ENCODE data around the gene LHFPL4.
"Not testable (repeated sequence)": the region's sequence is repeated elsewhere in the genome, so short reads cannot be mapped to it uniquely, and the experiment has no call there.

Gene LHFPL4

DNA sequence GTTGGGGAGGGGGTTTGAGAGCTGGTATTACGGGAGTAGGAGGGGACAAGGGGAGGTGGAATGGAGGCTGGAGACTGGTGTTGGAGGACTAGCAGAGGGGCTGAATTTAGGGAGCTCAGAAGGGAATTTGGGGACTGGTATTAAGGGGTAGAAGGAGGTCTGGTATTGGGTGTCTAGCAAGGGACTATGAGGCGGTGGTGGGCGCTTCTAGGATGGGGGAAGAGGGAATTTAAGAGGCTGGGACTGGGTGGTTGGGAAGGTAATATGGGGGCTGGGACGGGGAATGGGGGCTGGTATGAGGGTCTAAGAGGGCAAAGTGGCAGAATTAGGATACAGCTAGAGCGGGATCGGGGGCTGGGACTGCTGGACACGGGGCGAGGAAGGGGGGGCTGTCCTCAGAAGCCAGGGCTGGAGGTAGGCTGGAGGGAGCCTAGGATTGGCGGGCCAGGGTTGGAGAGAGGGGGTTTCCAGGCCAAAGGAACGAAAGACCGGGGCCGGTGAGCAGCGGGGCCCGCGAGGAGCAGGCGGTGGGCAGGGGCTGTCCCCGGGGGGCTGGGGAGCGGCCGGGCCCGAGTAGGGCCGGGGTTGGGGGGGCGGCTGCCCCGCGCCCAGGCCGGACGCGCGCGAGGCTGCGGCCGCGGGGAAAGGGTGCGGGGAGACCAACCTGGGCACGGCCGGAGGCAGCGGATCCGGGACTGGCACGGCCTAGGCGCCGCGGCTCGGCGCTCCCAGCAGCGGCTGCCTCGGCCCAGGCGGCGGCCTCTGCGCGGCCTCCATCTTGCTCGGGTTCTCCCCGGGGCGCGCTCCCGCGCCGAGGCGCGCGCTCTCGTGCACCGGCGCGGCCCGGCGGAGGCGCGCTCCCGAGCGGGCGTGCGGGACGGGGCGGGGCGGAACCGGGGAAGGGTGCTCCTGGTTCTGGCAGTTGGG, at the start of gene LHFPL4:
LHFPL4 (minus strand) TSS at position 802 of the 927 bp plus-strand sequence. CDS start 1,143 bp downstream, outside the sequence.
- no peak for DNase-seq (ENCODE audit: low spot score)

DNA sequence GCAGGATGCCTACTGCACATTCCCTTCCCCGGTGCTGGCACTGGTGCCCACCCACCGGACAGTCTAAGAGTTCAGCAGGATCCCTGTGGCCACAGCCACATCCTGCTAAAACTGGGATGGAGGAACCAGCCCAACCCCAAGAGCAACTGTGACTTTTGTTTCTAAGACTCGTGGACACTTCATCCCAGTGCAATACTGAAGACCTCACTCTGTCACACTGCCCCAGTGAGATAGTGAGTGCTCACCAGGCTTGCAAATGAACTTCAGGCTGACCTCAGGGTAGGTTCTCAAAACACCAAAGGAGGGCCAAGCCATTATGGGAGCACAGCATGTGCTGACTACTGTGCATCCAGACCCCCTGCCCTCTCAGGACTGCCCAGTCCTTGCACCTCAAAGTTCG, 49.0 kb upstream of the LHFPL4 start:
- no peak for DNase-seq (ENCODE audit: low spot score)

DNA sequence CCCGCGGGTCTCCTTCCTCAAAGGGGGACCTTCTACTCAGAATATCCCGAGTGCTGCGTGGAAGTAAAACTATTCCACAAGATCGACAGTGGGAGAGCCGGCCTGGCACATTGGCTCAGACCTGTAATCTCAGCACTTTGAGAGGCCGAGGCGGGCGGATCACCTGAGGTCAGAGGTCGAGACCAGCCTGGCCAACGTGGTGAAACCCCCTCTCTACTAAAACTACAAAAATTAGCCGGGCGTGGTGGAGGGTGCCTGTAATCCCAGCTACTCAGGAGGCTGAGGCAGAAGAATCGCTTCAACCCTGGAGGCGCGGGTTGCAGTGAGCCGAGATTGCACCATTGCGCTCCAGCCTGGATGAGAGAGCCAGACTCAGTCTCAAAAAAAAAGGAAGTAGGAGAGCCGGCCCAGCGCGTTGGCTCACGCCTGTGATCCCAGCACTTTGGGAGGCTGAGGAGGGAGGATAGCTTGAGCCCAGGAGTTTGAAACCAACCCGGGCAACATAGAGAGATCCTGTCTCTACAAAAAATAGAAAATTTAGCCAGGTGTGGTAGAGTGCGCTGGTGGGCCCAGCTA, 47.5 kb upstream of the LHFPL4 start:
- DNase-seq (ENCODE audit: low spot score) = not testable (repeated sequence)

DNA sequence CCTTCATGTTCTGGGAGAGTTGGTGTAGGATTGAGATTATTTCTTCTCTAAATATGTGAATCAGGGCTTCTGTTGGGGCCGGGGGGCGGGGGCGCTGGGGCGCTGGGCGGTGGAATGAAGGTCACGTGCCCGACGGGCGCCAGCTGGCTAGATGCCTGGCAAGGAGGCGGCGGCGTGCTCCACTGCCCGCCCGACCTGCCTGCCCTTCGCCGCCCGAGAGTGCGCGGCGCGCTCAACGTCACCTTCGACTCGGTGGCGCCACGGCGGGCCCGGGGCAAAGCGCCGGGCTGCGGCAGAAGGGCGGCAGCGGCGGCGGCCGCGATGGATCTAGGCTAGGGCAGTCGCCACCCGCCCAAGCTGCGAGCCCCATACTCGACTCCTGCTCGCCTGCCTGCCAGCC, 47.0 kb upstream of the LHFPL4 start:
- DNase-seq (ENCODE audit: low spot score) = peak; percentile 2

DNA sequence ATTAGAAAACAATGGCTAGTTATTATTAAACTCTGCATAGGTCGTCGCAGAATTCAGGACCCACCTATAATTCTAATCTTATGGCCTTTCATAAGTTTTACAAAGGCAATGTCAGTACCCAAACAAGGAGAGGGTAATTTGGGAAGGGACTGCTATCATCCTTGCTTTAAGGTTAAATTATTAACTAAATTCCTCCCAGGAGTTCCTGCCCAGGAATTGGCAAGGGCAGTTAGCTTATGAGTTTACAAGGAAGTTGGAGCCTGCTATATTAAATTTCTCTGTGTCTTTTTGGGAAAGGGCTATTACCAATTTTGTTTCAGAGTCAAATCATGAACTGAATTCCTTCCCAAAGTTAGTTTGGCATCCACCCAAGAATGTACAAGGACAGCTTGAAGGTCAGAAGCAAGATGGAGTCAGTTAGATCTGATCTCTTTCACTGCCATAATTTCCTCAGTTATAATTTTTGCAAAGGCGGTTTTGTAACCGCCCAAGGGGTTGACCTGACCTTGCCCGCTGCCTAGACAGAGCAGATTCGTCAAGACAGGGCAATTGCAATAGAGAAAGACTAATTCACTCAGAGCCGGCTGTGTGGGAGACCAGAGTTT, 45.3 kb upstream of the LHFPL4 start:
- DNase-seq (ENCODE audit: low spot score) = no peak

DNA sequence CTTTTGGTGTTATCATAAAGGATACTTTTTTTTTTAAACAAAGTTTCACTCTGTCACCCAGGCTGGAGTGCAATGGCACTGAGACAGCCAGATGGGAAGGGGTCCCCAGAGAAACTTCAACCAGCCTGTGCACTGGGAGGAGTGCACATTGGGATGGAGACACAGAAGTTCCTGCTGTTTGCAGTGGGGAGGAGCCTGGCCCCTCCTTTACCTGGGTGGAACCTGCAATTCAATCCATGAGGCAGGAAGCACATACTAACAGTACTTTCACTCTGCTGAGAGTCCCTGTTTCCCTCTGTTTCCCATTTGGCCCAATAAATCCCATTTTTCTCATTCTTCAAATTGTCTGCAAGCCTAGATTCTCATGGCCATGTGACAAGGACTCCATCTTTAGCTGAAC, 42.3 kb upstream of the LHFPL4 start:
- DNase-seq (ENCODE audit: low spot score) = no peak

DNA sequence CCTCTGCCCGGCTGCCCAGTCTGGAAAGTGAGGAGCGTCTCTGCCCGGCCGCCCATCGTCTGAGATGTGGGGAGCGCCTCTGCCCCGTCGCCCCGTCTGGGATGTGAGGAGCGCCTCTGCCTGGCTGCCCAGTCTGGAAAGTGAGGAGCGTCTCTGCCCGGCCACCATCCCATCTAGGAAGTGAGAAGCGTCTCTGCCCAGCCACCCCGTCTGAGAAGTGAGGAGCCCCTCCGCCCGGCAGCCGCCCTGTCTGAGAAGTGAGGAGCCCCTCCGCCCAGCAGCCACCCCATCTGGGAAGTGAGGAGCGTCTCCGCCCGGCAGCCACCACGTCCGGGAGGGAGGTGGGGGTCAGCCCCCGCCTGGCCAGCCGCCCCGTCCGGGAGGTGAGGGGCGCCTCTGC, 38.2 kb upstream of the LHFPL4 start:
- not testable (repeated sequence) for DNase-seq (ENCODE audit: low spot score)

DNA sequence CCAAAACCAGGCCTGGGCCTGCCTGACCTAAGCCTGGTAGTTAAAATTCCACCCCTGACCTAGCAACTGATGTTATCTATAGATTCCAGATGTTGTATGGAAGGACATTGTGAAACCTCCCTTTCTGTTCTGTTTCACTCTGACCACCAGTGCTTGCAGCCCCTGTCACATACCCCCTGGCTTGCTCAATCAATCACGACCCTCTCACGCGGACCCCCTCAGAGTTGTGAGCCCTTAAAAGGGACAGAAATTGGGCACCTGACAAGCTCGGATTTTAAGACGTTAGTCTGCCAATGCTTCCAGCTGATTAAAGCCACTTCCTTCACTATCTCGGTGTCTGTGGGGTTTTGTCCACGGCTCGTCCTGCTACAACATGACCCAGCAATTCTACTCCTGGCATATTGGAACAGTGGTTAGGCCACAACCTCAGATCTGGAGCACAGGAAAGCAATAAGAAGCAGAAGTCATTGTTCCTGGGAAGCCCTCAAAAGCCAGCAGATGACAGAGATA, 36.7 kb upstream of the LHFPL4 start:
- no peak for DNase-seq (ENCODE audit: low spot score)

DNA sequence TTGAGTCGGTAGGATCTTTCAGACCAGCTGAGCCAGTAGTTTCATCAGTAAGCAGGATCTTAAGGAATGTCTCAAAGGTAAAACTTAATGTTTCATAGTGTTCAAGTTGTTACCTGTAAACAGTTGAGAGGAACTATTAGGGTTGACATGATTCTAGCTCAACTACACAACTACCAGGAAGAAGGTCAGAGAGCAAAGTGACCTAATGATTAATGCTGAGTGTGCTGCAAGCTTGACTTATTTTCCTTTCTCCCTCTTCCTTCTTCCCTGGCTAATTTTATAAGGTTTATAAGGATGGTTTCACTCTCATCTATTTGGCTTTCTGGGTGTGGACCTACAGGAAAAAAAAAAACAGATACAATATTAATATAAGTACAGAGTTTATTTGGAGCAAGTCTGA, 30.2 kb upstream of the LHFPL4 start:
- DNase-seq (ENCODE audit: low spot score) = no peak

DNA sequence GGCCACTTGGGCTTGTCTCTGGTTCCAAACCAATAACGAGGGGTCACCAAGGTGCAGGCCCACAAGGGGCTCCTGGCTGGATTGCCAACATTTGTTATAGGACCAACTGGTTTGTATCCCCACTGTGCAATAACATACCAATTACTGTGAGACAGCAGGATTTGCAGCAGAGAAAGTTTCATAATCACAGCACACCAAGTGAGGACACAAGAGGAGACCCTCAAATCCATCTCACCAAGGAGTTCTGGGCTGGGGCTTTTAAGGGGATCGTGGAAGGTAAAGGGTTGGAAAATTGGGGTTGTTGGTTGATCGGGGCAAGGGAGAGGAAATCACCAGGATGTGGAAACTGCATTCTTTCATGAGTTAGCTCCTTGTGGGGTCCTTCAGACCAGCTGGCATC, 29.7 kb upstream of the LHFPL4 start:
- no peak for DNase-seq (ENCODE audit: low spot score)

DNA sequence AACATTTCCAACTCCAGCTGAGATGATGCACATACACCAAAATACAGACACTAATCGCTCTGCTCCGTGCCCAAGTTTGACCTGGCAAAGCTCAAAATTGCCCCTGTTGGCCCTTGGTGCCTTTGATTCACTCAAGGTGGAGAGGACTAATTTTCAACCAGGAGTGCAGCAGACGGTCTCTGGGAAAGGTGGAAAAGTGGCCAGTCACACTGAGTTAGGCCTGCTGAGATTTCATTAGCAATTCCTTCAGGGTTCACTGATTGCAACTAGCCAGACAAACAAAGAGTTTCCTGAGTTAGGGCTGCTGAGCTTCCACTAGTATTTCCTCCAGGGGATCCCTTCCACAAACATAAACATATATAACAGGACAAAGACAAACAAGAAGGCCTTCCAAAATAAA, 28.7 kb upstream of the LHFPL4 start:
- DNase-seq (ENCODE audit: low spot score) = no peak

DNA sequence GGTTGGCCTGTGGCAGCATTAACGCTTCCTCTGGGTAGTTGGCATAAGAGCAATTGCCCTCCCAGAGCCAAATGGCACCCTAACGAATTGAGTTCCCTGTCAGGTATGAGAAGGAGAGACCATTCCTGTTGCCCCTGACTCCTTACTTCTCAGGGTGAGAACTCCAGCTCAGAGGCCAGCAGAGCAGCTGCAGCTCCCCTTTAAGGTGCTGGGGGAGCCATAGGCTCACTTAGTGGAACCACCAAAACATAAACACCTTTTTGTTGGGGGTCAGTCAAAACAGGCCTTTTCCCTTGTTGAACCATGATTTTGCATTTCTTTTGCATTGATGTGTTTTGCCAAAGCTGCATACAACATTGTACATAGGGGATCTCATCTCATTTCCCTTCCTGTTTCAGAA, 28.1 kb upstream of the LHFPL4 start:
- no peak for DNase-seq (ENCODE audit: low spot score)

DNA sequence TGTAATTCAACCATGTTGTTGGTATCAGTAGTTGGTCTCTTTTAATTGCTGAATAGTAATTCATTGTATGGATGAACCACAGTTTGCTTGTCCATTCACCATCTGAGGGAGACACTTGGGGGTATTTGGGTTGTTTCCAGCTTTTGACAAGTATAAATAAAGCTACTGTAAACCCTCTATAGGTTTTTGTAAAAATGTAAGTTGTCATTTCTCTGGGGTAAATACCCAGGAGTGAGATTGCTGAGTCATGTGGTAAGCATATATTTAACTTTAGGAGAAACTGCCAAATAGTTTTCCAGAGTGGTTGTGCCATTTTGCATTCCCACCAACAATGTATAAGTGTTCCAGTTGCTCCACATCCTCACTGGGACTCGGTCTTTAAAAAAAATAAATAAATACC, 15.4 kb upstream of the LHFPL4 start:
- no peak for DNase-seq (ENCODE audit: low spot score)

DNA sequence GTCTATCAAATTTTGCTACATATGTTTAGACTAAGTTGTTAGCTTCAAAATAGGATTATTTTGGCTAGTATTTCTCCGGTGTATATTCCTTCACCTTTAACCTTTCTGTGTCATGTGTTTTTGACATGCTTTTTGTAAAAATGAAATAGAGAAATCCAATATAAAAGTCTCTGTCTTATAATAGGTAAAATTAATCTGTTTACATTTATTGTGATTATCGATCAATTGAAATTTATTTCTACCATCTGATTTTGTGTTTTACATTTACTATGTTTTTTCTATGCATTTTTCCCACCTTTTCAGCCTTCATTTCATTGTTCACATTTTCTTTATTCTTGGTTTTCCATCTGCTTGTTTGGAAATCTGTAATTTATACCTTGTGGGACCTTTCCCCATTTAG, 11.7 kb upstream of the LHFPL4 start:
- DNase-seq (ENCODE audit: low spot score) = no peak

DNA sequence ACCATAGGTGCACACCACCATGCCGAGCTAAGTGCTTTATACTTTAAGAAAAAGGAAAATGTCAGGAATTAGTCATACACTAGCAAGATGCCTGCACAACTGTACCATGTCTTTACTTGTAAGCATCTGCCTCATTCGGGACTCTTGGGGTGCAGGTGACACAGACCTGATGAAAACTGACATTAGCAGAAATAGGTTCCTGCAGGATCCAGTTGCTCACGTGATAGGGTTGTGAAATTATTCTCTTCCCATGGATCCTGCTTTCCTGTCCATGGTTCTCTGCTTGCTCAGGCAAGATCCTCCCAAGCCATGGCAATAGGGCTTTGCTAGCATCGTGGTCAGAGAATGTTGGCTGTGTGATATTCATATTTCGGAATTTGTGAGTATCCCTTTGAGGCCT, 10.2 kb upstream of the LHFPL4 start:
- DNase-seq (ENCODE audit: low spot score) = no peak

DNA sequence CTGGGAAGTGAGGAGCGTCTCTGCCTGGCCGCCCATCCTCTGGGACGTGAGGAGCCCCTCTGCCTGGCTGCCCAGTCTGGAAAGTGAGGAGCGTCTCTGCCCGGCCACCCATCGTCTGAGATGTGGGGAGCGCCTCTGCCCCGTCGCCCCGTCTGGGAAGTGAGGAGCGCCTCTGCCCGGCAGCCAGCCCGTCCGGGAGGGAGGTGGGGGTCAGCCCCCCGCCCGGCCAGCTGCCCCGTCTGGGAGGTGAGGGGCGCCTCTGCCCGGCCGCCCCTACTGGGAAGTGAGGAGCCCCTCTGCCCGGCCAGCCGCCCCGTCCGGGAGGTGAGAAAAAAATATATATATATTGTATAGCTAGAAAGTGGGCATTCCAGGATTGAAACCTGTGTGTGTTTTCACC, 6.4 kb upstream of the LHFPL4 start:
- DNase-seq (ENCODE audit: low spot score) = not testable (repeated sequence)

DNA sequence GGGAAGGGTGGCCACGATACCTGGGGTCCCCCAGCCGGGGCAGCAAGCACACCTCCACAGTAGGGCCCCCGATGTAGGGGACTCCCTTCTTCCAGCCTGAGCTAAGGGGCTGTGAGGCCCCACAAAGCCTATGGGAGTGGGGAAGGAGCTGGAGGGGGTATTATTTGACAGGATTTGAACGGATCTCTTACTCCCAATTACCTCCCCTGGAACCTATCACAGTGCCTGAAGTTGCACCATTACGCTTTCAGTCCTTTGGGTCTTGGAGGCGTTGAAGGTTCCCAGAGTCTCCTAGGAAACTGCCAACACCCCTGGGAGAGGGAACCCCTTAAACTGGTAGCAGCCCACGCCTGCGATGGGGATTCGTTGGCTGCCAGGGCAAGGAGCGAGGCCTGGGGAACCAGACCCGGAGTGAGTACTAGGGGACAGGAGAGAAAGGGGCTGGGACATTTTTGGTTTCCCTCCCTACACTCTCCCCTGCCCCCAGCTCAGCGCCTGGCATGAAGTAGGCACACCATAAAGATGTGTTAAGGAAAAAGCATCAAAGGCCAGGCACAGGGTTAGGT, 409 bp upstream of the LHFPL4 start:
- DNase-seq (ENCODE audit: low spot score) = no peak

DNA sequence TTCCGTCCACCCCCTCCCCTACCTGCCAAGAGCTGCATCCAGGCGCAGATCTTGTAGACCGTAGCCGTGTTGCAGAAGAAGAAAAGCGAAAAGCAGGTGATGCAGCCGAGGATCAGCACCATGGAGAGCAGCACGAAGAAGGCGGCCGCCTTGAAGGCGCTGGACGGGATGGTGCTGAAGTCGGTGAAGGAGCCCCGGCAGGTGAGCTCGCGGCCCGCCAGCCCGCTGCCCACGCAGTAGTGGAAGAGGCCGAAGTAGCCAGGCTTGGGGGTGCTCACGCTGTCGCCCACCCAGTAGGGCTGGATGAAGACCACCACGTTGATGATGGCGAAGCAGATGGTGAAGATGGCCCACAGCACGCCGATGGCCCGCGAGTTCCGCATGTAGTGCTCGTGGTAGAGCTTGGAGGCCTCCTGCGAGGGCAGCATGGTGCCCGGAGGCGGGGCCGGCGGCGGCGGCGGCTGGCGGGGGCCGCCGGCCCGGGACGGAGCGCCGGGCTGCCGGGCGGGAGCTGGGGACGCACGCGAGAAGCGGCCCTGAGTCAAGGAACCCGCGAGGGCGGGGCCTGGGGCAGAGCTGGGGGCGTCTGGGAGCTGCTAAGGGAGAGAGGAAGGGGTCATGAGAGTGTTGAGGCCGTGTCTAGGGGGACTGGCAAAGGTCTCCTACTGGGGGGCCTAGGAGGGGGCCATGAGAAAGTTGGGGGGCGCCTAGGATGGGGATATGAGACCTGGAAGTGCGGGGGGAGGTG, 1.2 kb downstream of the LHFPL4 start:
- peak; percentile 29 for DNase-seq (ENCODE audit: low spot score)

DNA sequence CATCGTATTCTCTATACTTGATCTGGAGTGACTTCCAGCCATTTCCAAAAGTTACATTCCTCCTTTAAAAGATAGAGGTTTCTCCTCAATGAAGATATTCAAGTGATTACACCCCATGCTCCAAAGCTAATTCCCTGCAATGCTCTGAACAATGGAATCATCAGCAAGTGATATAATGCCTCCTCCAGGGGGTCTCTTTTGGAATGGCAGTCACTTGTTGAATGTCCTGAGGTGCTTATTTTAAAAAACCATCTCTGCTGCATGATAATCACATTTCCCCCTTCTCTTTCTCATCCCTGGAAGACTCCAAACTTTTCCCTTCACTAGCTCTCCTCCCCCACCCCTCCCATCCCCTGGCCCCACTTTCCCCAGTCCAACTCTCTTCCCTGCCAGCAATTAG, 2.6 kb downstream of the LHFPL4 start:
- no peak for DNase-seq (ENCODE audit: low spot score)

DNA sequence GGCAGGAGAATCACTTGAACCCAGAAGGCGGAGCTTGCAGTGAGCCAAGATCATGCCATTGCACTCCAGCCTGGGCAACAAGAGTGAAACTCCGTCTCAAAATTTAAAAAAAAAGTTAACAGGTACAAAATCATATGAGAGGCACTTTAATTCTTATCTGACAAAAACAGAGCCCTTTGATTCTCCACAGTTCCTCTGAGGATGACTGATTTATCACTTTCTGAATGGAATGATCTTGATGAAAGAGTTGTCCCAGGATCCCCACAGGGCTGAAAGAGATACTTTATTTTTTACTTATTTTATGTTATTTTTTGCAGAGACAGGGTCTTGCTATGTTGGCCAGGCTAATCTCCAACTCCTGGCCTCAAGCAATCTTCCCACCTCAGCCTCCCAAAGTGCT, 4.0 kb downstream of the LHFPL4 start:
- no peak for DNase-seq (ENCODE audit: low spot score)

DNA sequence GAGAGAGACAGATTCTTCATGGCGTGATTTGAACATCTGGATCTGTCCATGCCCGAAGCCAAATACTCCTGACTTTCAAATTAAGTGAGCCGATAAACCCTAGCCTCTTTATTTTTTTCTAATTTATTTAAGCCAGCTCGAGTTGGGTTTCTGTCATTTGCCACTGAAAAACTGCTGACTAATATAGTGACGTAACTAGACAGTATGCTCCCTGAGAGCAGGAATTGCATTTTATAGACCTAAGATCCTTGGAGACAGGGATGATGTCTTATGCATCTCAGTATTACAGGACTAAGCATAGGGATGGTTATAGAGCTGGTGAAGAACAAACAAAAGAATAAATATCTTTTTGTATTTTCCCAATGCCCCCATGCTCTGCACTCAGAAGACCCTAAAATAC, 4.6 kb downstream of the LHFPL4 start:
- DNase-seq (ENCODE audit: low spot score) = no peak

DNA sequence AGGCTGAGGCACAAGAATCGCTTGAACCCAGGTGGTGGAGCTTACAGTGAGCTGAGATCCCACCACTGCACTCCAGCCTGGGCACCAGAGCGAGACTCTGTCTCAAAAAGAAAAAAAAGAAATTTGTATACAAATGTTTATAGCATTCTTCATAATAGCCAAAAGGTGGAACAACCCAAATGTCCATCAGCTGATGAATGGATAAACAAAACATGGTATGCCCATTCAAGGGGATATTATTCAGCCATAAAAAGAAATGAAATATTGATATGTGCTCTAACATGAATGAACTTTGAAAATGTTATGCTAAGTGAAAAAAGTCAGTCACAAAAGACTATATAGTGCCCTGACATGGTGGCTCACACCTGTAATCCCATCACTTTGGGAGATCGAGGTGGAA, 11.4 kb downstream of the LHFPL4 start:
- DNase-seq (ENCODE audit: low spot score) = no peak
